ENCODE measurements around the gene HES5. TPM values are rescaled to one million over a fixed set of nuclear protein-coding genes. Genes with fewer than 3 reads are reported as not detected.
A peak's percentile ranks its signal among the peaks of the same experiment; 100 is the strongest.

HES5 gene
- total and polyA plus RNA-seq, 2 donors (not counting 1 experiment from before 2014, with no cell fraction given) = not detected

DNA sequence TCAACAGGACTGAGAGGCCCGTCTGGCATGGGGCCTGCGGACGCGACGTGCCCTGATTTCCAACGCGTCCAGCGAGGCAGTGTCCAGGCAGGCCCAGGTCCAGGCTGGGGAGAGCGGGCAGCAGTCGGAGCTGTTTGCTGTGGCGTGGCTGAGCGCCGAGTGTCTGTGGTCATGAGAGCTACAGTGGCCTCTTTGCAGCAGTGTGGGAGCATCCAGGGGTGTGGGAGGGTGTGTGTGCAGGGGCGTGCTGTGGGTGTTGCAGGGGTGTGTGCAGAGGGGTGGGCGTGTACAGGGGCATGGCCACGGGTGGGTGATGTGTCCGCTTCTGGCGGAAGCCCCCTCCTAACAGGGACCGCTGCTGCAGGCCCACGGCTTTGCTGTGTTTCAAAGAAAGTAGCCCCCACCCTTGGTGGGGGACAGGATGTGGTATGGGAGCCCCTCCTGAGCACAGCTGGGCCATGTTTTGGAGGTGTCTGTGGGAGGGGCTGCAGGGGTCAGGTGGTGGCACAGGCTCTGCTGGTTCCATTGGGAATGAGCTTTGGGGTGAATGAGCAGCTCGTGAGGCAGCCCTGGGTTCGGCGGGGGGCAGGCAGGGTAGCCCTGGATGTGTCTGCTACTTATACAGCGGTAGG is 36.3 kb downstream of the HES5 start:
- Histone ChIP-seq H2AFZ (ENCODE audit: low read length) (no peak overlapping the region), H3K4me3 (replicated peaks in 1 of 4; ENCODE audit: control extremely low read depth in 1 of 4, insufficient read depth in 1 of 4, low read depth in 3 of 4, low read length in 4 of 4) (no peak overlapping the region), H3K9ac (ENCODE audit: insufficient read depth, low read length) (no peak overlapping the region), H3K4me1 (ENCODE audit: control insufficient read depth, extremely low read depth, insufficient read depth, low read length) (no peaks in the 10 kb centered on the region), H4K20me1 (ENCODE audit: control insufficient read depth, extremely low read depth, insufficient read depth, low read length) (no peaks in the 10 kb centered on the region), H3K4me2 (ENCODE audit: extremely low read depth, insufficient read depth, low read length) (no peak overlapping the region), H3K36me3 (ENCODE audit: control insufficient read depth, insufficient read depth, low read length) (no peaks in the 10 kb centered on the region), H3K27ac (ENCODE audit: insufficient read depth, low read length) (no peak overlapping the region), H3K79me2 (ENCODE audit: control insufficient read depth, insufficient read depth, low read length) (no peaks in the 10 kb centered on the region), H3K27me3 (ENCODE audit: control insufficient read depth, insufficient read depth, low read length) (no peaks in the 10 kb centered on the region), H3K9me3 (ENCODE audit: control insufficient read depth, insufficient read depth, low read depth, low read length) (no peaks in the 10 kb centered on the region)
- TF ChIP-seq EZH2 (IDR thresholded peaks at IDR 0.05; ENCODE audit: low read length, missing control alignments) (no peak), CTCF (conservative IDR thresholded peaks at IDR 0.05 in 1 of 2, IDR thresholded peaks at IDR 0.05 in 1 of 2; ENCODE audit: low read depth in 1 of 2, low read length in 2 of 2) (no peak)
- peak in 1 of 2 donors; percentile 30 for DNase-seq (ENCODE audit: low read depth in 2 of 2)

- Histone ChIP-seq H3K27me3 (ENCODE audit: control insufficient read depth, insufficient read depth, low read length) (no peaks in the 10 kb centered on the region), H3K4me1 (ENCODE audit: control insufficient read depth, extremely low read depth, insufficient read depth, low read length) (no peaks in the 10 kb centered on the region), H2AFZ (ENCODE audit: low read length) (no peak overlapping the region), H3K9ac (ENCODE audit: insufficient read depth, low read length) (no peak overlapping the region), H3K27ac (ENCODE audit: insufficient read depth, low read length) (no peak overlapping the region), H3K36me3 (ENCODE audit: control insufficient read depth, insufficient read depth, low read length) (no peaks in the 10 kb centered on the region), H4K20me1 (ENCODE audit: control insufficient read depth, extremely low read depth, insufficient read depth, low read length) (no peaks in the 10 kb centered on the region), H3K9me3 (ENCODE audit: control insufficient read depth, insufficient read depth, low read depth, low read length) (no peaks in the 10 kb centered on the region), H3K4me2 (ENCODE audit: extremely low read depth, insufficient read depth, low read length) (no peak overlapping the region), H3K79me2 (ENCODE audit: control insufficient read depth, insufficient read depth, low read length) (no peaks in the 10 kb centered on the region), H3K4me3 (replicated peaks in 1 of 4; ENCODE audit: control extremely low read depth in 1 of 4, insufficient read depth in 1 of 4, low read depth in 3 of 4, low read length in 4 of 4) (no peak overlapping the region)
- DNase-seq (ENCODE audit: low read depth in 2 of 2) = no peak
- TF ChIP-seq CTCF (conservative IDR thresholded peaks at IDR 0.05 in 1 of 2, IDR thresholded peaks at IDR 0.05 in 1 of 2; ENCODE audit: low read depth in 1 of 2, low read length in 2 of 2) (no peak), EZH2 (IDR thresholded peaks at IDR 0.05; ENCODE audit: low read length, missing control alignments) (no peak)
These were observed 36.8 kb downstream of the HES5 start for GRCh38 chr1:2493218-2493617.

- Histone ChIP-seq H3K27me3 (ENCODE audit: control insufficient read depth, insufficient read depth, low read length) (no peaks in the 10 kb centered on the region), H3K36me3 (ENCODE audit: control insufficient read depth, insufficient read depth, low read length) (no peaks in the 10 kb centered on the region), H3K27ac (ENCODE audit: insufficient read depth, low read length) (no peak overlapping the region), H3K4me2 (ENCODE audit: extremely low read depth, insufficient read depth, low read length) (no peak overlapping the region), H3K4me1 (ENCODE audit: control insufficient read depth, extremely low read depth, insufficient read depth, low read length) (no peaks in the 10 kb centered on the region), H3K4me3 (replicated peaks in 1 of 4; ENCODE audit: control extremely low read depth in 1 of 4, insufficient read depth in 1 of 4, low read depth in 3 of 4, low read length in 4 of 4) (no peak overlapping the region), H3K79me2 (ENCODE audit: control insufficient read depth, insufficient read depth, low read length) (no peaks in the 10 kb centered on the region), H4K20me1 (ENCODE audit: control insufficient read depth, extremely low read depth, insufficient read depth, low read length) (no peaks in the 10 kb centered on the region), H3K9ac (ENCODE audit: insufficient read depth, low read length) (no peak overlapping the region), H2AFZ (ENCODE audit: low read length) (no peak overlapping the region), H3K9me3 (ENCODE audit: control insufficient read depth, insufficient read depth, low read depth, low read length) (no peaks in the 10 kb centered on the region)
- DNase-seq (ENCODE audit: low read depth in 2 of 2) = no peak
- TF ChIP-seq EZH2 (IDR thresholded peaks at IDR 0.05; ENCODE audit: low read length, missing control alignments) = no peak
- no peak for TF ChIP-seq CTCF (conservative IDR thresholded peaks at IDR 0.05 in 1 of 2, IDR thresholded peaks at IDR 0.05 in 1 of 2; ENCODE audit: low read depth in 1 of 2, low read length in 2 of 2)
These were observed 38.0 kb downstream of the HES5 start for GRCh38 chr1:2492091-2492490.

All from fibroblast of lung (primary cell).